IPS-NIHi11 (cell line): Measurements from ENCODE around the gene SNX4.

Source experiments
- DNase-seq: peaks from one replicate; pipeline ENCODE4 v3.0.0; 2012; ENCODE audit warnings: mixed read lengths, low spot score

SNX4 gene

GRCh38 chr3:125403789-125404188 lies 116.2 kb downstream of the SNX4 start:
- DNase-seq = no peak

DNA sequence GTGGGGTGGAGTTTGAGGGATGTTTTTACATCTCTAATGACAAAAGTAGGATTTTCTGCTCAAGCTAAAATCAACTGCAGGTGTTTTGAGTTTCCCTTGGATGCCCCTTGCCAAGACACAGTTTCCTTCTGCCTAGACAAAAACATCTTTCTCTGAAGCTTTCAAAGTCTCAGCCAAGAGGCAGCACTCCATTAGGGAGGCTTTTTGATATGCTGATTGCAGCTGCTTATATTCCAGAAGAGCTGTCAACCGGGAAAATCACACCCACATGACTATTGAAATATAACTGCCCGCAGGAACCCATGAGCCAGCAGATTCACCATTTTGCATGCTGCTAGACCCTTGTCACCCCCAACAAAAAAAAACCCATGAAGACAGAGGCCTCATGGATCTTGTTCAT lies 117.4 kb downstream of the SNX4 start:
- DNase-seq = no peak

DNA sequence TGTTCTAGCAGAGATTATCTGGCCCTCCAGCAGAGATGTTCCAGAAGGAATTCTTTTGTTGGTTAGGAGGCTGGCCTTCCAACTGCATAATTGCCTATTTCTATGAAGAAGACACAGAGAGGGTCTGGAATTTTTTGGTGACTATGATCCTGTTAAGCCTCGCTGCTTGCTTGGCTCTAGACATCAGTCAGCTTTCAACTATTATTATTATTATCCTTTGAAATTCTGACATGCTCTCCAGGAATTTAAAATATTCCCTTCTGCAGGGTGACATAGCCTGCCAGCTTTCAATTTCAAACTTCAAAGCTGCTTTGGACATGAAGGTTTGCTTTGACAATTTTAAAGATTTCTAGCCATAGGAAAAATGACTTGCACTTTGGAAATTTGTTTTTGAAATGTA lies 118.6 kb downstream of the SNX4 start:
- no peak for DNase-seq

- peak; percentile 27 for DNase-seq
Measured at GRCh38 chr3:125398952-125399351, 121.0 kb downstream of the SNX4 start.
